ENCODE data around the gene REPS2.

REPS2 gene

DNA sequence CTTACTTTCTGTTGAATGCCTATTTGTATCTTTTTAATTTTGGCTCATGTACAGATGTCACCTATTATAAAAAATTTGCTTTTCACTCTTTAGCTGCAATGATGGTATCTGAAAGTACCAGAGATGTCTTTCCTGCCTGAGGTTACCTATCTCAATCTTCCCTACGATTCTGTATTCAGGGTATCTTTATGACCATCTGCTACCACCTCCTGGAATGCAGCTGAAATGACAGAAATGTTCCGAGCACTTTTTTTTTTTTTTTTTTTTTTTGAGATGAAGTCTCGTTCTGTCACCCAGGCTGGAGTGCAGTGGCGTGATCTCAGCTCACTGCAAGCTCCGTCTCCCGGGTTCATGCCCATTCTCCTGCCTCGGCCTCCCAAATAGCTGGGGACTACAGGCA lies 136.4 kb downstream of the REPS2 start:
- DNase-seq (ENCODE audit: low spot score), result peak; percentile 6
- ChIA-PET POLR2A (ENCODE audit: low non-redundant PET) (no interaction called here), CTCF (interaction anchor here (0.7 to 1.3 kb wide), 3 partner anchors 36 to 257 kb away, joined by 3 to 7 read pairs (median 3); no protein-coding TSS in a partner anchor)
- TF ChIP-seq, protein P1, sequence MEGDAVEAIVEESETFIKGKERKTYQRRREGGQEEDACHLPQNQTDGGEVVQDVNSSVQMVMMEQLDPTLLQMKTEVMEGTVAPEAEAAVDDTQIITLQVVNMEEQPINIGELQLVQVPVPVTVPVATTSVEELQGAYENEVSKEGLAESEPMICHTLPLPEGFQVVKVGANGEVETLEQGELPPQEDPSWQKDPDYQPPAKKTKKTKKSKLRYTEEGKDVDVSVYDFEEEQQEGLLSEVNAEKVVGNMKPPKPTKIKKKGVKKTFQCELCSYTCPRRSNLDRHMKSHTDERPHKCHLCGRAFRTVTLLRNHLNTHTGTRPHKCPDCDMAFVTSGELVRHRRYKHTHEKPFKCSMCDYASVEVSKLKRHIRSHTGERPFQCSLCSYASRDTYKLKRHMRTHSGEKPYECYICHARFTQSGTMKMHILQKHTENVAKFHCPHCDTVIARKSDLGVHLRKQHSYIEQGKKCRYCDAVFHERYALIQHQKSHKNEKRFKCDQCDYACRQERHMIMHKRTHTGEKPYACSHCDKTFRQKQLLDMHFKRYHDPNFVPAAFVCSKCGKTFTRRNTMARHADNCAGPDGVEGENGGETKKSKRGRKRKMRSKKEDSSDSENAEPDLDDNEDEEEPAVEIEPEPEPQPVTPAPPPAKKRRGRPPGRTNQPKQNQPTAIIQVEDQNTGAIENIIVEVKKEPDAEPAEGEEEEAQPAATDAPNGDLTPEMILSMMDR (conservative IDR thresholded peaks at IDR 0.05; ENCODE audit: low read depth), result peak; percentile 26; the same call in 1 of the 2 replicates
- no peak overlapping the region for H3K27ac ChIP-seq

DNA sequence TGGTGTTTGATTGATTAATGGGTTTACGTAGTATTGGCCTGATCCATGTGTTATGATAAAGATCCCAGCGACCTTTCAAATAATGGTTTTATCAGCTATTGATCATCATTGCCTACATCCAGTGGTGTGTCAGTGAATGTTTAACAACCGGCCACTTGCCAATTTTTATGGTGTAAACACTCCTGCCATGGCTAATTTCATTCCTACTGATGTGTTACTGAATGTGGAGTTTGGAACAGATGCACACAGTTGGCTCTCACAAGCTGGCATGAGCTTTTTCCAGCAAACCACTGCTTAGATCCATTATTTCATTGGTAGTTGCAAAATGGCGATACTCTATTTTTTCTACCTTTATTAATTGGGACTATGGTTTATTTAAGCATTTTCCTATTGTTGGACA lies 139.9 kb downstream of the REPS2 start:
- ChIA-PET POLR2A (ENCODE audit: low non-redundant PET) (no interaction called here), CTCF (no interaction called here)
- DNase-seq (ENCODE audit: low spot score), result no peak
- H3K27ac ChIP-seq, result no peak overlapping the region
- TF ChIP-seq, protein P1 (conservative IDR thresholded peaks at IDR 0.05; ENCODE audit: low read depth), result no peak

DNA sequence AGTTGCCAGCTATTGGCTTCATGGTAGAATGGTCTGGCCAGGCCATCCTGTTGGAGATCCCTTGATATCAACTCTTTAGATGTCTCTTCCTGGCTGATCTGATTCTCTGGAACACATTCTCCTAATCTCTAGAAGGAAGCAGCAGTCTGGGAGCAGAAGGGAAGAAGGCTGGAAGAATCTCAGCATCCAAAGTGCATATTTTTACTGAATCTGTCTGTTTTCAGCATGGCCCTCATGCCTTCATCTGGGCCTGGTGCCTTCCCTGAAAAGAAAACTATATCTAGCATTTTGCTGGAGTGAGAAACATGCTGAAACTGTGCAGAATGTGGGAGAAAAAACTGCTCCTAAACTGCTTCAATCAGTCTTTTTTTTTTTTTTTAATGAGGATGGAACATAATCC lies 148.7 kb downstream of the REPS2 start:
- TF ChIP-seq, protein P1 (conservative IDR thresholded peaks at IDR 0.05; ENCODE audit: low read depth), result no peak

DNA sequence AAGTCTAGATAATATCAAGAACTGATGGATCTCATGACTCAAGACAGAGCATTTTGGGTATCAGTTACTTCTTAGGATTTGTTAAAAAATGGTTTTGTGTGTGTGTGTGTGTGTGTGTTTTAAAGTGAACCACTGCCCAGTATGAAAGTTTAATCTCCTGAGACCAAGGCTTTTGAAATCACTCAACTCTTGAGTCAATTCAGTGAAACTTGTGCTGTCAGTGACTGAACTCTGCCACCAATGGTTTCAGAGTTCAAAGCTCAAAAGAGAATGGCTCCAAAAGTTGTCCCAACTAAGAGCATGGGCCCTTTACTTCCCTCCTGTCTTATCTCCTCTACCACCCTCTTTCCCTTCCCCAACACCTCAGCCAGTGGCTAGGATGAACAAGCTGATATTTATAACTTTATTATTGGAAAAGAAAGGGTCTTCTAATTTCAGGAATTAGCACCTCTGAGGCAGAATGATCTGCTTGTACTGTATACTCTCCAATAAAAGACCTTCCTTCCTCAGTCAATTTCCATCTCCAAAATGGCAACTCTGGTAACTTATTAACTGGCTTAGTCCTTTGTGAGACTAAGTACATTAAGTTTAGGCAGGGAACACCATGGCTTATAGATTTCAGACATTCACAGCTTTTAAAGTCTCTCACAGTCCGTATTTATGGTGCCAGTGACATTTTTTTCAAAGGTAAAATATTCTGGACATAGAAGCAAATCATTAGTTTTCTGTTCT lies 152.2 kb downstream of the REPS2 start:
- TF ChIP-seq, protein P1 (conservative IDR thresholded peaks at IDR 0.05; ENCODE audit: low read depth), result no peak
- CTCF ChIA-PET, result no interaction called here
- POLR2A ChIA-PET (ENCODE audit: low non-redundant PET), result no interaction called here
- DNase-seq (ENCODE audit: low spot score), result no peak
- no peak overlapping the region for H3K27ac ChIP-seq

More for the DNA sequence above, 148.7 kb downstream of the REPS2 start:
- ChIA-PET CTCF (no interaction called here), POLR2A (ENCODE audit: low non-redundant PET) (no interaction called here)
- H3K27ac ChIP-seq, result no peak overlapping the region
- DNase-seq (ENCODE audit: low spot score), result no peak

DNA sequence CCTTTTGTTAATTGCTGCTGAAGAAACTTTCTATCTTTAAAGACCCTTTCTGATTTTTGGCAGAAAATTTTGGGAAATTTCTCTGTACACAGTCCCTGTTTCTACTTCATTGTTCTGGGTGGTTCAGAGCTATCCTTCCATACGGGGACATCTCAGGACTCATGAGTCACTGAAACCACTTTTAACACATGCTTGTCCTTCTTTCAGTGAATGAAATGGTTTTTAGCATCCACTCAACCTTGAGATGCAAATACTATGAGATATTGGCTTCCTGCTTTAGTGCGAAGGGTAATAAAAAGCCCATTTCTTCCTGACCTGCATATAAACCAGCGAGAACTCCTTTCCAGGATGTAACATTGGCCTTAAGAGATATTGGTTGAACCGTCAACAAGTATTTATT lies 158.0 kb downstream of the REPS2 start:
- TF ChIP-seq, protein P1 (conservative IDR thresholded peaks at IDR 0.05; ENCODE audit: low read depth), result no peak
- H3K27ac ChIP-seq, result no peak overlapping the region
- ChIA-PET CTCF (no interaction called here), POLR2A (ENCODE audit: low non-redundant PET) (no interaction called here)
- DNase-seq (ENCODE audit: low spot score), result no peak

DNA sequence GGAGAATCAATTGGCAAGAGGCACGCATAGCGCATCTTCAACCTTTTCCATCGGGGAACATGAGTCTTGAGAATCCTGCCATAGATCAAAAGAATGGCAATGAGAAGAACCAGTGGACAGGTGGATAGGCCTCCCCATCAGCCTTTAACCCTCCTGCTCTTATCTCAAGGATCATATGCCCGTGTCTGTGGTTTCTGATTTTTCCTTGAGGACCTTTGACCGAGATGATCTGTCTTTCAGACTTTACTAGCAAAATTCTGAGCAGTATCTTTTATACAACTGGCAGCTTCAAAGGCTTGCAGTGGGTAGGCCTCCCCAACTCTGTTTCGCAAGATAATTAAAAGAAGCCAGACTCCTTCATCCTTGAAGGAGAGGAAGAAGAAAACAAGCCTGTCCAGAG lies 174.4 kb downstream of the REPS2 start:
- TF ChIP-seq, protein P1 (conservative IDR thresholded peaks at IDR 0.05; ENCODE audit: low read depth), result no peak

More for the DNA sequence above, 174.4 kb downstream of the REPS2 start:
- H3K27ac ChIP-seq, result no peak overlapping the region
- ChIA-PET POLR2A (ENCODE audit: low non-redundant PET) (no interaction called here), CTCF (interaction anchor here (0.6 to 1.0 kb wide), 5 partner anchors 9 to 1058 kb away, joined by 3 to 7 read pairs (median 4); no protein-coding TSS in a partner anchor)
- DNase-seq (ENCODE audit: low spot score), result no peak
